ENCODE results near the gene COA1.
"Not testable (repeated sequence)": the region's sequence is repeated elsewhere in the genome, so short reads cannot be mapped to it uniquely, and the experiment has no call there.

COA1 gene

DNA sequence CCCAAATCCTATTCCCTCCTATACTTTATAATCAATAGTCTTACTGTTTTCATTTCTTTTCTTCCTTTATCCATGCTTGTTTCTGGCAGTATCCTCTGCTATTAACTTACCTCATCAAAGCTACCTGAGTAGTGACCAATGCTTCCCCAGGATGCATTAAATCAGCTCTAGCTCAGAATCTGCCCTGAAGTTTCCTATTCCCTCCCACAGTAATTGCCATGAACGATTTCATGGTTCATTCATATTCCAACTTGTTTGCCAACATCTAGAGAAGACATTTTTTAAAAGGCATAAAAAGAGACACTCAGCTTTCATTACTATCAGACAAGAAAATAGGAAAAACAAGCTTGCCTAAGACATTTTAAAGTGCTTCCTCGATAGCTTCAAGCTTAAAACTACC is 42.3 kb downstream of the COA1 start:
- DNase-seq = peak; percentile 16

DNA sequence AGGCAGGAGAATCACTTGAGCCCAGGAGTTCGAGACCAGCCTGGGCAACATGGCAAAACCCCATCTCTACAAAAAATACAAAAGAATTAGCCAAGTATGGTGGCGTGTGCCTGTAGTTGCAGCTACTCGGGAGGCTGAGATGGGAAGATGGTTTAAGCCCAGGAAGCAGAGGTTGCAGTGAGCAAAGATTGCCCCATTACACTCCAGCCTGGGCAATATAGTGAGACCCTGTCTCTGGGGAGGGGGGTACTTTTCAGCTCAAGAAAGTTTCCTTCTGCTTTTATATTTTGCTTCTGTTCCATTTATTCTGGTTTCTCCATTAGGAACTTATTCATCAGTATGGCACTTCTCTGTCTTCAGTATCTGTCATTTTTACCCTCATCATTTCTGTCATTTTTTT is 48.6 kb downstream of the COA1 start:
- DNase-seq = no peak

DNA sequence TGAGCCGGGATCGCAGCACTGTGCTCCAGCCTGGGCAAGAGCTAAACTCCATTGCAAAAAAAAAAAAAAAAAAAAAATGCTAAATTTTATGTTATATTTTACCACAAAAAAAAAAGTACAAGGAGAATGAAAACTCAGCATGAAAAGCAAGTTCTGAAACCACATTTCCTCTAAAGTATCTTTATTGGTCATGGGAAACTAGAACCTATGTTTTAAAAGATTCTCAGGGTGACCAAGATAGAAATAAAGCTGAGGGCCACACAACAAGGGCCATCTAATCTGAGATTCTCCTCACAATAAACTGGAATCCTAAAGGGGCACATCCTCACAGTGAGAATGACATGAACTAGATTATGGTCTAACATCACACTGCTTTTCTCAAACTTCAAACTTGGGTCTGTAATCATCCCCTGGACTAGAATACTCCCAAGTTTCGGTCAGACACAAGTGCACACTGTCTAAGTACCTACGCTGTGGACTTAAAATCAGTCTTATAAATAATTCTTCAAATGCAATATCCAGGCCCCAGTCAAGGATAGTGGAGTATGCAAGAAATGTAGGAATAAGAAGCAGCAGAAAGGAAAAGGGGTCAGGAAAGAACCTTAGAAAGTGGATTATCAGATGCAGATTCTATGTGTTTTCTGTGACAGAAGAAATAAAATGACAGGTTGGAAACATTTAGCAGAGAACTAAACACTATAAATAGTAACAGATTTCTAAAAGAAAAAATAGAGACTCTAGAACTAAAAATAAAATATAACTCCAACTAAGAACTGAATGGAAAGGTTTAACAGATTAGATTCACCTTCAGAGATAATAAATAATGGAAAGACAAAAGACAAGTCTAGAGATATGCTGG is 49.9 kb downstream of the COA1 start:
- no peak for DNase-seq

DNA sequence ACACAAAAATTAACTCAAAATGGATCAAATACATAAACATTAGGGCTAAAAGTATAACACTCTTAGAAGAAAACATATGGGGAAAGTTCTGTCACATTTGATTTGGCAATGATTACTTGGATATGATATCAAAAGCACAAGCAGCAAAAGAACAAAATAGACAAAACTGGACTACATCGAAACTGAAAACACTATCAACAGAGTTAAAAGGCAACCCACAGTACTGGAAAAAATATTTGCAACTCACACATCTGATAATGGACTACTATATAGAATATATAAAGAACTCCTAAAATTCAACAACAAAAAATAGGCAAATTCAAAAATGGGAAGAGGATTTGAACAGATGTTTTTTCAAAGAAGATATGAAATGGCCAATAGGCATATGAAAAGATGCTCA is 51.0 kb downstream of the COA1 start:
- no peak for DNase-seq

DNA sequence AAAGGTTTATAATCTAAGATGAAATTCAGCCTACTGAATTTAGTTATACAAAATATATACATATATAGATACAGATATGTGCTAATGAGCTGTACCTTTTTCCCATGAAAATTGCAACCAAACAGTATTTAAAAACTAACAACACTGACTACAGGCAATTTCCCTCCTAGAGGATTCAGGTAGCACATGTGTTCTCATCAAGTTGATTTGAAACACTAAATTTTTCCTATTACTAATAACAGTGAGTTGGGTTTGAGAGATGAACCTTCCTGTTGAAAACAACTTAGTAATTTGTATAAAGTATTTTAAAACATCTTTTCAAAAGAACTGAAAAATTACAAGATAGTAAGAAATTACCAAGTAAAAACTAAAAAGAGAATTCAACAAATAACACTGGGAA is 51.5 kb downstream of the COA1 start:
- DNase-seq = no peak

DNA sequence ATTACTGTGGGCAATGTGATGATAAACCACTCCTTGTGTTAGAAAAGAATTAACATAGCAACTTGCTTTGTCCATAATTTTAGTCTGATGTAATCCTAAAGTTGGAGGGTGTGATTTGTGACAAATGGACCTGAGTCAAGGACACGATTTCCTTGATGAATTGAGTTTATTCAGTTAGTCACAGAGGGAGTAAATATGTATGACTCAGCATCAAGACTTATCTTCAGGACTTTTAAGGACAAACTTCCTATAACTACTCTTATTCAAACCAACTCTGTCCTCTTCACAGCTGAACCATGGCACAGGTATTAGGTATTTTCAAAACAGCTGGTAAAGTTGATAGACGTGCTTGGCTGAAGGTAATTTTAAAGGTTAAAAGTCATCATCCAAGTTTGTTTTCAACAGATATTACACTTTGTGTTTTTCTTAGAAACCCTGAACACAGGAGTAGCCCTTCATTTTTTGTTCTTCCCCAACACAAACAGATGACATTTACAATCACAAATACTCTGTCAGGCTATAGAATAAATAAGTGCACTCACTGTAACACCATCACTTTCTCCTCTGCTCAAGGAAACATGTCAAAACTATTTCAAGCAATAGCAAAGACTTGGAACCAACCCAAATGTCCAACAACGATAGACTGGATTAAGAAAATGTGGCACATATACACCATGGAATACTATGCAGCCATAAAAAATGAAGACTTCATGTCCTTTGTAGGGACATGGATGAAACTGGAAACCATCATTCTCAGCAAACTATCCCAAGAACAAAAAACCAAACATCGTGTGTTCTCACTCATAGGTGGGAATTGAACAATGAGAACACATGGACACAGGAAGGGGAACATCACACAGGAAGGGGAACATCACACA is 54.5 kb downstream of the COA1 start:
- DNase-seq = no peak

DNA sequence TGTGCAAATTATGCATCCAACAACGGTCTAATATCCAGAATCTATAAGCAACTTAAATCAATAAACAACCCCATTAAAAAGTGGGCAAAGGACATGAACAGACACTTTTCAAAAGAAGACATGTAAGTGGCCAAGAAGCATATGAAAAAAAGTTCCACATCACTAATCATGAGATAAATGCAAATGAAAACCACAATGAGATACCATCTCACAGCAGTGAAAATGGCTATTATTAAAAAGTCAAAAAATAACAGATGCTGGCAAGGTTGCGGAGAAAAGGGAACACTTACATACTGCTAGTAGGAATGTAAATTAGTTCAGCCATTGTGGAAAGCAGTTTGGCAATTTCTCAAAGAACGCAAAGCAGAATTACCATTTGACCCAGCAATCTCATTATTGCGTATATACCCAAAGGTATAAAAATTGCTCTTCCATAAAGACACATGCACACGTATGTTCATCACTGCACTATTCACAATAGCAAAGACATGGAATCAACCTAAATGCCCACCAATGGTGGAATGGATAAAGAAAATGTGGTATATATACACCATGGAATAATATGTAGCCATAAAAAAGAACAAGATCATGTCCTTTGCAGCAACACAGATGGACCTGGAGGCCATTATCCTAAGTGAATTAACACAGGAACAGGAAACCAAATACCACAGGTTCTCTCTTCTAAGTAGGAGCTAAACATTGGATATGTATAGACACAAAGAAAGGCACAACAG is 55.9 kb downstream of the COA1 start:
- not testable (repeated sequence) for DNase-seq

DNA sequence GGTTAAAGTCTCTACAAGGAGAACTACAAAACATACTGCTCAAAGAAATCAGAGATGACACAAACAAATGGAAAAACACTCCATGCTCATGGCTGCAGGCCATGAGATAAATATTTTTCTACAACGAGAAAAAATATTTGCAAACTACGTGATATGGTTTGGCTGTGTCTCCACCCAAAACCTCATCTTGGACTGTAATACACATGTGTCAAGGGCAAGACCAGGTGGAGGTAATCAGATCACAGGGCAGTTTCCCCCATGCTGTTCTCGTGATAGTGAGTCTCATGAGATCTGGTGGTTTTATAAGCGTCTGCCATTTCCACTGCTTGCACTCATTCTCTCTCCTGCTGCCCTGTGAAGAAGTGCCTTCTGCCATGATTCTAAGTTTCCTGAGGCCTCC is 57.8 kb downstream of the COA1 start:
- no peak for DNase-seq

DNA sequence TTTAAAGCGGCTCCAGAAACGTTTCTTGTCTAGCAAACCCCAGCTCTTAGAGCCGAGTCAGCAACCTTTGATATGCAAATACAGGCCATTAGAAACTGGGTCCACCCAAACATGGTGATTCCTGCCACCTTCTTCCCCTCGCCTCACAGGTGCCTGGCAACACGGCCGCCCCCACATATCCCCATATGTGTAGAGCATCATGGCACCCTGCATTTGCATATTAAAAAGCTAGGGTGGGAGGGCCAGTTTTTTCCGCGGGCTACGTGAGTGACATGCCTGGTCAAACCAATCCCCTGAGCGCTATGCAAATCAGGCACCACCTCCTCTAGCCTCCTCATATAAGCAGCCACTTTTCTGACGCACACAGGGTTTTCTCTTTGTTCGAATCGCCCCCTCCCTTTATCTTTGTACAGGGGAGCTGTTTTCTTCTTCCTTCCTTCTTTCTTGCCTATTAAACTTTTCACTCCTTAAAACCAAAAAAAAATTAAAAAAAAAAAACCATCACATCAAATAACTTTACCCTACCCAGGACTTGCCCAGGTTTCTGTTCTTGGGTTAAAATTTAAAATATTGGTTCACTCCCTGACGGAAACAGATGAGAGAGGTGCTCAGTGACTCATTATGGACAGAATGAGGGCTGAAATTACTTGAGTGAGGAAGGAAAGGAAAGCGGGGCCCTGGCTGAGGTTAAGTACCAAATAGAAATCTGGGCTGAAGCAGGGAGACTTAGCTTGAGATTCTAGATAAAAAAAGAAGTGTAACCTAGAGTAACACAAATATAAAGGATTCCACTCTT is 59.8 kb downstream of the COA1 start:
- DNase-seq = no peak

DNA sequence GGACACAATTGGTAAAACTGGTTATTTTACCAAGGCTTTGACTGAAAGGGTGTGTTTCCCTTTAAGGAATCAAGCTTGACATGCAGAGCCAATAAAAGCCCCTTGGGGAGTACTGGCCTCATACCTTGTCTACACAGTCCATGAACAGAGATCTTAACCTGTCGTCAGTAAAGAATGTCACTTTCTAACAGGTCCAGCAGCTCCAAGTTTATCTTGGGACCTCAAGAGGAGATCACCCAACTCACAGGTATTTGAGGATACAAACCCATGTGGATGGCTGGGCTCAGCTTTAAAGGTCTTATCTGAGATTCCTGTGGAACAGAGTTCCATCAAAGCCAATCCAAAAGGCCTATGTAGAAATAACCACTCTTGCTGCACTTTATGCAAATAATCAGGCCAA is 61.3 kb downstream of the COA1 start:
- DNase-seq = no peak

DNA sequence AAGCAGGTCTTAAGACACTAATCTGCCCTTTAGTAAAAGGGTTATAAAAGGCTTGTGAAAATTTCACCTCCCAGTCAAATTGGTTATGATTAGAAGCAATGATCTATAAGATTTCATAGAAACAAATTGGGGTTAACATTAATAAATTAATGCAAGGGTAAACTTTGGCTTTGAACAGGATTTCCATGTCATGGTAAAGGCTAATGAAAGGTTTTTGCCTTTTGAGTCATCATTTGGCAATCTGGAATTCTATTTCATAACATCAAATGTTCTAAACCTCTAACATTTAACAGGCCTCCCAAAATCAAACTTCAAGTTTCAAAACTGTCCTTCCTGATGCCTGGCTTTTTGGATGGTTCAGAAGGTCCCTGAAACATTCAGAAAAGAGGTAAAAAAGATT is 62.4 kb downstream of the COA1 start:
- no peak for DNase-seq

DNA sequence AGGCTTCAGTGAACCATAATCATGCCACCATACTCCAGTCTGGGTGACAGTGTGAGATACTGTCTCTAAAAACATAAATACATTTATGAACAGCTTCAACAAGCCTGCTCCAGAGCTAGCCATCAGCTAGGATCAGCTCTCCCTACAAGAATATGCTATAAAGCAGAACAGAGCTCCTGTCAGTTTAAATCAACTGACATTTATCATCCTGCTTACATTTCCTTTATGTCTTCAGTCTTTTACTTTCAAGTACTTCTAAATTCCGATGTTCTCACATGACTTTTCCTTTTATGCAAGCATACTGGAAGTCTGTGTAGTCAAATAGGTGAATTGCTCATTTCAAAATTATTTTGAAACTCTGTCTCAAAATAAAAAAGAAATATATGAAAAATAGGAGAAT is 64.6 kb downstream of the COA1 start:
- no peak for DNase-seq

DNA sequence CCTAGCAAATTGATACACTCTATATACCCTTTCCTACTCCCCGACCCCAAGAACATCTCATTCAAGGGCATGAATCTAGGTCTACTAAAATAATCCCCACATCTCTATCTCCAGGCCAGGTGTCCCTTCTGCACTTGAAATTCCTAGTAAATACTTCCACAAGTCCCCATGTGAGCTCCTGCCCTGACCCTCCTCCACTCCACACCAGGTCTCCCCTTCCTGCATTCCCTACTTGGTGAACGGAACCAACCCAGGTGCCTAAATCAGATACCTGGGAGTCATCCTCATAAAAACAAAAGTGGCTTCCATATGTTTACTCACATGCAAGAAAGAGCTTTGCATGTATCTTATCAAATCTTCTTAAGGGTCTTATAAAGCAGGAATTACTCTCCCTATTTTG is 69.2 kb downstream of the COA1 start:
- no peak for DNase-seq

DNA sequence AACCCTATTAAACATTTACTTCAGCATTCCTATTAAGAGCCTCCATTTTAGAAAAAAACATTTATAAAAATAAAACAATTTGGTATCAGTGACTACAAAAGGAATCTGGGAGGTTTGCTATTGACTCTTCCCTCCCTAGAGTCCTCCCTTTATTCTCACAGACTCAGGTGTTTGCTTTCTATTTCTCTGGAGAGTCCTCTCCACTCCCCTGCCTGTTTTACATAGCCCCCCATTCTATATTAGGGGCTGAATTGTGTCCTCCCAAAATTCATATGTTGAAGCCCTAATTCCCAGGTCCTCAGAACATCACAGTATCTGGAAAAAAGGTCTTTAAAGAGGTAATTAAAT is 69.8 kb downstream of the COA1 start:
- DNase-seq = no peak

DNA sequence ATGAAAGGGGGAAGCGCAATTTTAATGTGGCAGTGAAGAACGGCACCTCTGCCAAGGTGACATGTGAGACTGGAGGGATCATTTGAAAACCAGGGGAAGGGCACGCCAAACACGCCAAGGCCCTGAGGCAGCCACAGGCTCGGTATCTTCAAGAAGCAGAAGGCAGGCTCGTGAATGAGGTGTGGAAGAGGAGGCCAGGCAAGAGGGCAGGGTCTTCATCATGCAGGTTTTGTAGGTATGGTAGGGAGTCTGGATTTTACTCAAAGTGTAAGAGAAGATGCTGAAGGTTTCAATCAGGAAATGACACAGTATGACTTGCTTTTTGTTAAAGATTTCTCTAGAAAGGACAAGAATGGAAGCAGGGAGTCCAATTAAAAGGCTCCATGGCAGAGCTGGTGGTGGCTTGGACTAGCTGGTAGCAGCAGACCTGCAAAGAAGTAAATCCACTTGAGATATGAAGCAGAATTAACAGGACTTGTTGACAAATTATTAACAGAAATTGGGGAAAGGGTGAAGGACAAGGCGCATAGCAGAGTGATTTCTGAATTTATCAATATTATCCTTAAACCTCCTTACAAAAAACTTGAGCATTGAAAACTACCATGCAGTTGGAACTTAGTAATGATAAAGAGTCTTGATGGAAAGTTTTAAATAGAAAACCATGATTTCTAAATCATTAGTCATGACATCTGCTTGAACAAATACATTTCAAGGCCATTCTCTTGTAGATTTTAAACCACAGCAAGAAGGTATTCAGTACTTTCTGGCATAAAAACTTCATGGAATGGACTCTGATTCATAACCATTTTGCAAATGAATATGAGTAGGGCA is 70.4 kb downstream of the COA1 start:
- peak; percentile 12 for DNase-seq

DNA sequence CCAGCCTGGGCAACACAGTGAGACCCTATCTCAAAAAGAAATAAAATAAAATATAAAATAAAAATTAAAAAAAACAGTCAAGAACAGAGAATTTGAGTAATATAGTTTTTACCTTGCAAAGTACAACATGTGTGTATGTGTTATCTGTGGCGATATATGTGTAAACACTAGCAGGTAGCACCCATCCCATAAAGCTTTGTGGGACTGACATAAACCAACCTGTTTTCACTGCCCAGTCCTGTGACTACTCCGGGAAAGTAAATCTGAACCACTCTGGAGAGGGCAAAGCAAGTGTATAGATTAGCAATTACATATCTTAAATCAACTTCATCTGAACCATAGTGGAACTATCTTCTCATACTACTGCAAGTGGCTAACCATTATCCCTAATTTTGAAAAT is 72.3 kb downstream of the COA1 start:
- no peak for DNase-seq

DNA sequence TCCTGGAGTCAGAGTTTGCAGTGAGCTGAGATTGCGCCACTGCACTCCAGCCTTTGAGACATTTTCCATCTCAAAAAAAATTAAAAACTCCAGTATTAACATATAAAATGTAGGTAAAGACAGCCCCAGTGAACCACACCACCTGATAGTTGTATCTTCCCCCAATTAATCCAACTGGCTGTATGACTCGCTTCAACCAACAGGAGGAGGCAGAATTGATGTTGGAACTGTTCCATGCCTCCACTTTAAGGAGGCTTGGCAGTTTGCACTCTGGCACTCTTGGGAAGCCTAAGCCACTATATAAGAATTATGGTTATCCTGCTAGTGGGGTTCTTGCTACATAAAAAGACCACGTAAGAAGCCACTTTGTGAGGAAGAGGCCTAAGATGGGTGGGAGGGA is 73.7 kb downstream of the COA1 start:
- DNase-seq = no peak

DNA sequence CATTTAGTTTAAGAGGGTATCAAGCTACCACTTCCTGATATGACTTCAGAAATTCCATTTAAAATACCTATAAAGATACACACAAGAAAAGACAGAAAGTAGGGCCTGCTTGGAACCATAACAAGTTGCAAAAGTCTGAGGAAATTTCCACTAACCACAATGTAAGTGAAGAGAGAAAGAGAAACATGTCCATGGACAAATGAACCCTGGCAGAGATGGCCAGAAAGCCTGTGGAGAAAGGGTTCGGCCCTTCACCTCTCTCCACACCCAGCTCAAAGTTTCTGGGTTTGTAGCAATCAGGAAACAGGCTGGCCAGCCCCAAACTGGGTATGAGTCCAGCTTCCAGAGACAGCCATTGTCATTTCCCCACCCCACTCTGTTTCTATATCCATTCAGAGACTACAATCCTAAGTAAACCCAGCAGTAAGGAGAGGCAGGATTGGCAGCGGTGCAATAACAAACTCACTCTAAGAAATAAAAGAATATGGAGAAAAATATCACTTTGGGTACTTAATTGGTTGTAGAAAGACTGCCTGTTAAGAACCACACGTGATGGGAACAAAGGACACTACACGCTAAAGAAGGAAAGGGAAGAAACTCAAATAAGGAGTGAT is 75.3 kb downstream of the COA1 start:
- DNase-seq = no peak

DNA sequence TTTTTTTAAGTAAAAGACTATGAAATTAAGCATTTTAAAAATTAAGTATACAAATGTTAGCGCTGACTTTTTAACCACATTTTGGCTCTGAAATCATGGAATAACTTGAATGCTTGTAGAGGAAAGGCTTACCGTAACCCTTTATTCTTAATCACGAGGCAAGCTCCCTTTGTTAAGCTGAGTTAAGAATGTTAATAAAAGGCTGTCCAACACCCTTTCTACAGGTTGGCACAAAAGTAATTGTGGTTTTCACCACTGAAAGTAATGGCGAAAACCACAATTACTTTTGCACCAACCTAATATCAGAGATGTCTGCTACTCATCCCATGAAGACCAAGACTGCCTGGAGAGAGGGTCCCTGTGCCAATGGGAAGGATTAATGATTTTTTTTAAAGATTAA is 75.9 kb downstream of the COA1 start:
- DNase-seq = no peak

DNA sequence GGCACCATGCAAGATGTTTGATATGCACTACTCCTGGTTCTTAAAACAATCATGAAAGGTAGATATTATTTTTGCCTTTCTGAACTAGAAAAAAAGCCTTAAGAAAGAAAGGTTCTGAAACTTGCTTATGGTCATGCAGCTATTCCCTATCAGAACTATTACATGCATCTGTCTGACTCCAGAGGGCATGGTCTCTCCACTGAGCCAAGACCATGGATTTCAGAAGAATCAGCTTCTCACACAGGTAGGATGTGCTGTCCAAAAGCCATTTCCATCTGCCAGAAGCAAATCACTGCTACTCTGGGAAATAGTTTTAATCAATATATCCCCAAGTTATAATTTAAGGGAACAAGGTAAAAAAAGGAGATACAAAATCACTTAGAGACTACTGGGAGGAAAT is 77.0 kb downstream of the COA1 start:
- no peak for DNase-seq

DNA sequence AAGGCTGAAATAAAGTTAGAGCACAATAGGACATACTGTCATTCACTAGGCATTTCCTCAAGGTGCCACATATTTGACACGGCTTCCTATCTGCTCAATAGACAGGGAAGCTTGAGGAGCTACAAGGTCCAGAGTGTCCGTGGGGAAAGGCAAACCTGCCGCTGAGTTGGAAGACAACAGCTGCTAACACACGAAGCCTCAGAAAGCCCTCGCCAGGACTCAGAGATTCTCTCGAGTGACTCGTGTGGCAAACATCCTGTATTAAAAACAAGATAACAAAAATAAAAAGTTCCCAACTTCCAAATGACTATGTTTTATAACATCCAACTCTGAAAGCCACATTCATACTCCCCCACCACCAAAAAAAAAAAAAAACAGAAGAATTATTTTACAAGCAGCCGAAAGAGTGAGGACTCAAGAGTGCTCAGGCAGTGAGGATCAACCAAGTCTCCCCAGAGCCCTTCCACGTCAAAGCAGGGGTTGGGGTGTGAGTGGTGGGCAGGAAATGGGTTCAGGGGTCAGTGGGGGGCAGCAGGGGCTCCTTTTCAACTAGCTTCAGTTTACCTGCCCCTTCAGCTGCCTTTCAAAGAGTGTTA is 78.8 kb downstream of the COA1 start:
- no peak for DNase-seq
